Right lobe of liver (tissue), 6 donors: ENCODE data around the gene FHIT. TPM values are rescaled to one million over a fixed set of nuclear protein-coding genes. Genes with fewer than 3 reads are reported as not detected.

Experiments used
- ATAC-seq, 4 donors: fragments of 200-7000 bp; cut with Tn5 transposase; one replicate each; pipeline ENCODE4 v1.9.1; 2020; ENCODE audit warnings: mild to moderate bottlenecking in 4 of 4, moderate library complexity in 4 of 4
- DNase-seq, 3 donors: peaks; one replicate each; pipeline ENCODE4 v3.0.0-alpha.2; 2020
- H3K27ac ChIP-seq, 3 donors: fragments of 200-600 bp; one replicate each; pipeline ENCODE4 v1.8.0; 2022
- H3K27me3 ChIP-seq, 2 donors: fragments of 200-600 bp; one replicate each; pipeline ENCODE4 v1.8.0; 2022
- H3K36me3 ChIP-seq, 4 donors: fragments of 200-600 bp; sonication (generic) in 1 of 4; one replicate each; pipeline versions ENCODE4 v1.5.1 to v1.8.0; 2017 to 2022; ENCODE audit warnings: control low read depth in 1 of 4
- H3K4me1 ChIP-seq, 4 donors: fragments of 200-600 bp; sonication (generic) in 1 of 4; one replicate each; pipeline versions ENCODE4 v1.5.1 to v1.8.0; 2017 to 2022; ENCODE audit warnings: control low read depth in 1 of 4
- H3K4me3 ChIP-seq, 3 donors: fragments of 200-600 bp; one replicate each; pipeline ENCODE4 v1.8.0; 2022
- H3K9me3 ChIP-seq, 4 donors: fragments of 200-600 bp; sonication (generic) in 1 of 4; one replicate each; pipeline versions ENCODE4 v1.5.1 to v1.8.0; 2017 to 2022; ENCODE audit warnings: control low read depth in 1 of 4
- POLR2A ChIP-seq: fragments of 450-650 bp; IDR thresholded peaks from one replicate; pipeline ENCODE4 v1.6.1; 2017; ENCODE audit warnings: antibody characterized with exemption, mild to moderate bottlenecking
- whole genome bisulfite sequencing: methylation state at CpG from one replicate; pipeline ENCODE4 v1.1.6; 2018; ENCODE audit warnings: low coverage, low lambda C conversion rate; ENCODE audit not compliant: insufficient coverage; ENCODE audit errors: missing lambda C conversion rate; 5-methylcytosine and 5-hydroxymethylcytosine counted together
- intact Hi-C, 2 donors: fragments of 100-400 bp; cut with DNase I; formaldehyde crosslinking; loops; one replicate each; pipeline versions ENCODE4 v1.11.2 to v1.14.1; 2022
- total RNA-seq, 6 experiments: library from RNA; depleted of rRNA in 2 of 6; stranded (reverse); fragments of >200 nt in 2 of 6; fragmentation: NEBNext Ultra II Directional in 3 of 6; extraction: Animal tissue kit (Norgen Biotek cat#: 25700) in 3 of 6; gene quantifications; one replicate each; pipeline versions ENCODE4 v1.1.0 to v1.2.4, GENCODE V29; 2016 to 2023
- TF ChIP-seq, protein P1 (sequence below), 4 donors: fragments of 200-600 bp in 3 of 4; fragments of 450-650 bp in 1 of 4; IDR thresholded peaks; one replicate each; pipeline versions ENCODE4 v1.5.1 to v1.8.0; 2016 to 2022; ENCODE audit warnings: antibody characterized with exemption in 4 of 4, mild to moderate bottlenecking in 2 of 4
- donor health status: DM: no; HTN: yes; CAD: no.
- donor health status: DM: no; HTN: no; CAD: no.
- donor health status: DM: no; HTN: no; CAD: no.
- donor health status: DM: no; HTN: yes; CAD: no.
- donor health status: DM: no; HTN: yes; CAD: no.

The FHIT gene
- total RNA-seq, 6 experiments from 2014 or later, result 6.6 to 11.2 (median 8.0) TPM

DNA sequence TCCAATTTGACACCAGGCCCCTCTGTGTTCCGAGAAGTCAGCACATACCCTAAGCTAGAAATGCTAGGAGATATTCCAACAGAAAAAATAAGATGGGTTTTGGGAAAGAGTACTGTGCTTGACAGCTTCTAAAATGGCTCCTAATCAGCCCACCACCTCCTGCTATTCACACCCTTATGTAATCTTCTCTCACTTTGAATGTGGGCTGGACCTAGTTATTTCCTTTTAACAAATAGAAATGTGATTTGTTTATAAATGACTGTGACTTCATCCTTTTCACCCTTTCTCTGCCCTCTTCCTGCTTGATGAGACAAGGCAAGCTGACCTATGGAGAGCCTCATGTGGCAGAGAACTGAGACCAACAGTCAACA, 961.1 kb downstream of the FHIT start:
- DNase-seq (no peak), ATAC-seq (no peak)
- H3K4me3 ChIP-seq, result no peak overlapping the region
- no peak overlapping the region for H3K27ac ChIP-seq
- TF ChIP-seq, protein P1, sequence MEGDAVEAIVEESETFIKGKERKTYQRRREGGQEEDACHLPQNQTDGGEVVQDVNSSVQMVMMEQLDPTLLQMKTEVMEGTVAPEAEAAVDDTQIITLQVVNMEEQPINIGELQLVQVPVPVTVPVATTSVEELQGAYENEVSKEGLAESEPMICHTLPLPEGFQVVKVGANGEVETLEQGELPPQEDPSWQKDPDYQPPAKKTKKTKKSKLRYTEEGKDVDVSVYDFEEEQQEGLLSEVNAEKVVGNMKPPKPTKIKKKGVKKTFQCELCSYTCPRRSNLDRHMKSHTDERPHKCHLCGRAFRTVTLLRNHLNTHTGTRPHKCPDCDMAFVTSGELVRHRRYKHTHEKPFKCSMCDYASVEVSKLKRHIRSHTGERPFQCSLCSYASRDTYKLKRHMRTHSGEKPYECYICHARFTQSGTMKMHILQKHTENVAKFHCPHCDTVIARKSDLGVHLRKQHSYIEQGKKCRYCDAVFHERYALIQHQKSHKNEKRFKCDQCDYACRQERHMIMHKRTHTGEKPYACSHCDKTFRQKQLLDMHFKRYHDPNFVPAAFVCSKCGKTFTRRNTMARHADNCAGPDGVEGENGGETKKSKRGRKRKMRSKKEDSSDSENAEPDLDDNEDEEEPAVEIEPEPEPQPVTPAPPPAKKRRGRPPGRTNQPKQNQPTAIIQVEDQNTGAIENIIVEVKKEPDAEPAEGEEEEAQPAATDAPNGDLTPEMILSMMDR (IDR thresholded peaks at IDR 0.05), result no peak
- no peak for TF ChIP-seq POLR2A
- H3K9me3 ChIP-seq, result no peaks in the 10 kb centered on the region
- WGBS, result 92% methylated on average over 1 of the region's 1 CpG
- no peaks in the 10 kb centered on the region for H3K27me3 ChIP-seq
- no peaks in the 10 kb centered on the region for H3K36me3 ChIP-seq
- intact Hi-C loops, result no loop called here
- H3K4me1 ChIP-seq, result no peaks in the 10 kb centered on the region

DNA sequence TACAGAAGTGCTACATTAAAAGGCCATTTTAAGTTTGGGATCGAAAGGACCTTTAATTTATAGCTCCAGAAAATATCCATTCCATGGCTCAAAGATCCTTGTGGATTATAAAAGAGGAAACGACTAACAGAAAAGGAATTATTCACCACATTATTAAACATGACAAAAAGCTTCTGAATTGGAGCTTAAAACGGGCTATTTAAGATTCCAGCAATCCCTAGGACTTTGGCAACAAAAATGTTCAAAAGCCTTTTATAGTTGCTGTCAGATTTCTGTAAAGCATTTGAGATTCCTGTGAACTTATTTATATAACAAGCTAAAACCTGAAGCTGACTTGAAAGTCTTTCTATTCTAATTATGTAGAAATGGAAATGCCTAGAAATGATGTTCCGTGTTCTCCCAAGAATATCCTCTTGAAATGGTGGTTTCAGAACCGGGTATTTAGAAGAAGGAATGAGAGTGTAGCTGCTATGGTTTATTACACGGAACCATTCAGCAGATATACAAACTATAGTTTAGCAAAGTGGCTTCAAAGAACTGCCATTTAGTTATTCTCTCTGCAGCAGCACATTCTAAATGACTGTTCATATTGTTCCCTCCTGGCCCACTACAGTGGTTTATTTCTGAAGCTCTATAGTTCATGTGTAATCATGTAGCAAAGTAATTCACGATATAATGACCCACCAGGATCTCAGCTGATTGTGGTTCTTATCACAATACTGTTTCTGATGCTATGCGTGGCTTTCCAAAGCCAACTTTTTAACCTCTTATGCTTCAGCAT, 961.7 kb downstream of the FHIT start:
- no peak for DNase-seq
- no peak for ATAC-seq
- Histone ChIP-seq H3K27ac (no peak overlapping the region), H3K36me3 (no peaks in the 10 kb centered on the region), H3K4me3 (no peak overlapping the region), H3K4me1 (no peaks in the 10 kb centered on the region), H3K9me3 (no peaks in the 10 kb centered on the region), H3K27me3 (no peaks in the 10 kb centered on the region)
- intact Hi-C loops, result no loop called here
- no peak for TF ChIP-seq POLR2A
- TF ChIP-seq, protein P1 (IDR thresholded peaks at IDR 0.05), result no peak
- WGBS, result 89% methylated on average over 8 of the region's 8 CpGs

DNA sequence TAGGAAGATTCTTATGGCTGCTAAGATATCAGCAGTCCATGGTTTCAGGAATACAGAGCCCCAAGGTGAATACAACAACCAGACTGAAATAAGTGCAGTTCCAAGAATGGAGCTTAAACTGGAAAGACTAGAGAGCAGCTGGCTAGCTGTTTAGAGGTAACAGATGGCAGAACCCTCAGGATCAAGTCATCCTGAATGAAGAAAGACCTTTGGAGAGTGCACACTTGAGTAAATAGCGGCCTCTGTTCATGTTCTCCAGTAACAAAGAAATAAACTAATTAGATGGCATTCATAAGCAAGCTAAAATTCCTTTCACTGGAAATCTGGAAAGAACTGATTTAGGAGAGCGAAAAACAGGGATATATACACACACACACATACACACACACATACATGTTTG, 968.4 kb downstream of the FHIT start:
- 92% methylated on average over 2 of the region's 2 CpGs for WGBS
- ATAC-seq, result no peak
- no peaks in the 10 kb centered on the region for H3K36me3 ChIP-seq
- no peak for DNase-seq
- no peaks in the 10 kb centered on the region for H3K4me1 ChIP-seq
- TF ChIP-seq POLR2A, result no peak
- TF ChIP-seq, protein P1 (IDR thresholded peaks at IDR 0.05), result no peak
- H3K27me3 ChIP-seq, result no peaks in the 10 kb centered on the region
- no peak overlapping the region for H3K4me3 ChIP-seq
- intact Hi-C loops, result no loop called here
- H3K9me3 ChIP-seq, result no peaks in the 10 kb centered on the region
- H3K27ac ChIP-seq, result no peak overlapping the region

DNA sequence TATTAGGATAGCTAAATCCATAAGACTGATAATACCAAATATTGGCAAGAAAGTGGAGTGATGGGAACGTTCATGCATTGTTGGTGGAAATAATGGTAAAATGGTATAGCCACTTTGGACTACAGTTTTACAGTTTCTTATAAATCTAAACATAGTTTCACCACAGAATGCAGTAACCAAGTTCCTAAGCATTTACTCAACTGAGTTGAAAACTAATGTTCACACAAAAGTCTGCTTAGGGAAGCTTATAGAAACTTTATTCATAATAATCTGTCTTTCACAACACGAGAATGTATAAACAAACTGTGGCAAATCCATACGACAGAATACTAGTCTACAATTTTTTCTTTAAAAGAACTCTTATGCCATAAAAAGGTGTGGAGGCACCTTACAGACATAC, 969.3 kb downstream of the FHIT start:
- ATAC-seq, result no peak
- 86% methylated on average over 3 of the region's 3 CpGs for WGBS
- no peaks in the 10 kb centered on the region for H3K27me3 ChIP-seq

More for the DNA sequence above, 969.3 kb downstream of the FHIT start:
- Histone ChIP-seq H3K4me1 (no peaks in the 10 kb centered on the region), H3K27ac (no peak overlapping the region), H3K9me3 (no peaks in the 10 kb centered on the region), H3K4me3 (no peak overlapping the region), H3K36me3 (no peaks in the 10 kb centered on the region)
- no peak for DNase-seq
- no peak for TF ChIP-seq POLR2A
- TF ChIP-seq, protein P1 (IDR thresholded peaks at IDR 0.05), result no peak
- intact Hi-C loops, result no loop called here
